OCI-M2 (cell line): ENCODE measurements around the gene ARHGEF6.
A peak's percentile ranks its signal among the peaks of the same experiment; 100 is the strongest.
"Not testable (repeated sequence)": the region's sequence is repeated elsewhere in the genome, so short reads cannot be mapped to it uniquely, and the experiment has no call there.

Source experiments
- DNase-seq: peaks from one replicate; lab custom pipeline; 2025; ENCODE audit not compliant: unreplicated experiment; lab: John Stamatoyannopoulos, UW

ARHGEF6 gene

GRCh38 chrX:136783159-136783558, 2.4 kb upstream of the ARHGEF6 start:
- DNase-seq: no peak

DNA sequence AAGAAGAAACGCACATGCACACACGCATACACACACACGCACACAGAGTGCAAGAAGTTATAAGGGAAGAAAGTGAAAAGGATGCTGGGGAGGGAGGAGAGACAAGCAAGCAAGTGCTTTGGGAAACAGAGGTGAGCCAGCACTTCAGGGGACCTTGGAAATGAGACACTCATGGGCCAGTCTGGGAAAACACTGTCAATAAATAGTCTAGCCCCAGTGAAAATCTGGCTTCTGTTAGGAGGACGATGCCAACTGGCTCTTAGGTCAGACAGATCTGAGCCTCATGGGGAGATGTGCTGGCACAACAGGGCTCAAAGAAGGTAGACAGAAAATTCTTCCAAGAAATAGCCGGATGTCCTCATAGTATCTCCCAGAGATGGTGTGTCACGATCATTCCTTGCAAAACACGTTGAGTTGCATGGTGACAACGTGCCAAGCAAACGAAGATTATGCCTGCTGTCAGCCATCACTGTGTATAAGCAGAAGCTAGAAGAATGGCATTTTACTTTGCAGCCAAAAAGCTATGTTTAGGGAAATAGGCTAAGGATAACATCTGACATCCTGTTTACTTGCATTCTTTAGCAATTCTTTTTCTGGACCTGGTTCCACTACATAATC, 557 bp upstream of the ARHGEF6 start:
- no peak for DNase-seq

DNA sequence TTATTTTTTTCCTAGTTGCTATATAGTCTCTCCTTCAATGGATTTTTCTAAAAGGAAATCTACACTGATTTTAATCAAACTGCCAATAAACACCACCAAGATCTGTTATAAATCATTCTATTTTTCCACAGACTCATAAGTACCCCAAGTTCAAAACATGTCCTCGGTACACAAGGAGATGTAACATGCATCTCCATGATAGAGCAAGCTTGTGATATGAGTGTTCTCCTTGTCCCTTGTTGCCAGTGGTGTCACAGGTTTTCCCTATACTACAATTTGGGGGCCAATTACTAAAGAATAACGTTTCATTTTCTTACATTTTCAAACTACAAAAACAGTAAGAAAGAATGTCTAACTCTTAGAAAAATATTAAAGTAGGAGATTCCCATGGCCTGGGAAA, 491 bp downstream of the ARHGEF6 start:
- DNase-seq: no peak

DNA sequence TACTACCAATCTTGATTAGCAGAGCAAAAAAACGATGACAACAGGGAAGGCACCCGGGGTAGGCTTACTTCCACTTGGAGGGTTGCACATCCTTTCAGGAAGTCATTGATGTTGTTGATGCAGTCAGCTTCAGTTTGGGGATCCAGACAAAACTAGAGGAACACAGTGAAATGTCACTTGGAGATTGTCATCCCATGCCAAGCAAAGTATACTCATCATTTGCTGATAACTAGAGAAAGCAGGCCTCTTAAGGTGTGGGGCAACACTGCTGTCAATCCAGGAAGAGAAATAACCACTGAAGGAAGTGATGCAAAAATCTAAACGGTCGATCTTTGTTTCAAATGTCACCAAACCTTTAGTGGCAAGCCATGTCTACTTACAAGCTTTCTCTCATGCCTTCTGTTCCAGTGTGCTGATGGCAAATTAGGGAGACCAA, 1.4 kb downstream of the ARHGEF6 start:
- DNase-seq: no peak

GRCh38 chrX:136778916-136779315, 1.8 kb downstream of the ARHGEF6 start:
- no peak for DNase-seq

DNA sequence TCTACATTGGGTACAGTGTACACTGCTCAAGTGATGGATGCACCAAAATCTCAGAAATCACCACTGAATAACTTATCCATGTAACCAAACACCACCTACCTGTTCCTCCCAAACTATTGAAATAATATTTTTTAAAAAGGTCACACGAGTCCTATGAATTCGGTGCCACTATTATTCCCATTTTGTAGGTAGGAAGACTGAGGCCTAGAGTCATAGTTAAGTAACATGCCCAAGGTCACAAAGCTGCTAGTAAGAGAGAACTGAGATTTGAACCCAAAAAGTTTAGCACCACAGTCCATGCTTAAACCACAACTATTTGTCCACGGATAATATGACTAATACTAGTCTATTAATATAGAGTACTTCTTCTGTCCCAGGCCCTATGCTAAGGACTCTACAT, 2.7 kb downstream of the ARHGEF6 start:
- no peak for DNase-seq

- DNase-seq: no peak
Measured at GRCh38 chrX:136773648-136774047, 7.1 kb downstream of the ARHGEF6 start.

DNA sequence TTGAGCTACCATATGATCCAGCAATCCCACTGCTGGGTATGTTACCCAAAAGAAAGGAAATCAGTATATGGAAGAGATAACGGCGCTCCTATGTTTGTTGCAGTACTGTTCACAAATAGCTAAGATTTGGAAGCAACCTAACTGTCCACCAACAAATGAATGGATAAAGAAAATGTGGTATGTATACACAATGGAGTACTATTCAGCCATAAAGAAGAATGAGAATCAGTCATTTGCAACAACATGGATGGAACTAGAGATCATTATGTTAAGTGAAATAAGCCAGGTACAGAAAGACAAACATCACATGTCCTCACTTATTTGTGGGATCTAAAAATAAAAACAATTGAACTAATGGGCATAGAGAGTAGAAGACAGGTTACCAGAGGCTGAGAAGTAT, 8.9 kb downstream of the ARHGEF6 start:
- DNase-seq: not testable (repeated sequence)

GRCh38 chrX:136768469-136769084, 12.2 kb downstream of the ARHGEF6 start:
- DNase-seq: peak; percentile 20

DNA sequence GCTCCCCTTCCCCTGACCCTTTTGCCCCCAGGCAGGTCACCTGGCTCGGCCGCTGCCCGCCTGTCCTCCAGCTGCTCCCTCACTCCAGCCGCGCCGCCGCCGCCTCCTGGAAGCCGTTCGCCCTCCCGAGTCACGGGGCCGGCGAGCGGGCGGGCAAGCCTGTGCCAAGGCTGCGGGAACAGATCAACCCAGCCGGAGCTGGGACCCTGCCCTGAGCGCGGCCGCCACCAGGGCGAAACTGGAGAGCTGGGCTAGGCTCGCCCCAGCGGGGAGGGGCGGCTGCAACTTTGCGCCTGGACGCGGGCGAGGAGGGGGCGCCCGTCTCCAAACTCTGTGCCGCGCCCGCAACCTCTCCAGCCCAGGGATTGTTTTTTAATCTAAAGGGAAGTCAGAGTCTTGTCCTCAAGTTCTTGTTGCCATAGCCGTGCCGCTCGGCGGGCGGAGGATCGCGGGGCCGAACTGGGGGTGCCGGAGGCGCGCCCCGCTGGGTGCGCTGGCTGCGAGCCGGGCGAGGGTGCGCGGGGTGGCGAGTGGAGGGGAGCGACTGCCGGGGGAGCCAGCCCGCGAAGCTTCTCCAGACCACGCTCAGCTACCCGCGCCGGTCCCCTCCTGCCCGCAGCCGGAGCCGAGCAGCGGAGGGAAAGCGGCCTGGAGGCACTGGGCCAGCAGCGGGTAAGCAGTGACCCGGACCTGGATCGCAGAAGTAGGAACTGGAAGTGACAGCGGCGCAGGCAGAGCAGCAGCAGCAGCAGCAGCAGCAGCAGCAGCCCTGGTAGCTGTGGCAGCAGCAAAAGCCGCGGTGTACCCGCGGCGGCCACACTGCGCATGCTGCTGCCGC, 13.4 kb downstream of the ARHGEF6 start:
- no peak for DNase-seq

DNA sequence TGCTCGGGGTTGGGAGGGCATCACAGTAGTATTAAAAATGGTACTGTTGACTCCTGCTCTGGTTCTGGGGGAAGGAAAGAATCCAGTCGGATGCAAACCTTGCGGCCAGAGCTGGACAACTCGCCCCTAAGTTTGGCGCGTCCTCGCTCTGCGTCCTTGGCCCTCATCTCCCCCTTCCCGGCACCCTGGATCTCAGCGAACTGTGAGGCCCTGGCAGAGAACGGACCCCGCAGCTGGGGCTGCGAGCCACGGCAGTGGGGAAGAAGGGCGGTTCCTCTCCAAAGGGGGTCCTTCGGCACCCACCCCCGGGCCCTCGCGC, 14.0 kb downstream of the ARHGEF6 start:
- no peak for DNase-seq

GRCh38 chrX:136765821-136766356, 14.8 kb downstream of the ARHGEF6 start:
- no peak for DNase-seq

GRCh38 chrX:136764206-136764605, 16.5 kb downstream of the ARHGEF6 start:
- DNase-seq: no peak

DNA sequence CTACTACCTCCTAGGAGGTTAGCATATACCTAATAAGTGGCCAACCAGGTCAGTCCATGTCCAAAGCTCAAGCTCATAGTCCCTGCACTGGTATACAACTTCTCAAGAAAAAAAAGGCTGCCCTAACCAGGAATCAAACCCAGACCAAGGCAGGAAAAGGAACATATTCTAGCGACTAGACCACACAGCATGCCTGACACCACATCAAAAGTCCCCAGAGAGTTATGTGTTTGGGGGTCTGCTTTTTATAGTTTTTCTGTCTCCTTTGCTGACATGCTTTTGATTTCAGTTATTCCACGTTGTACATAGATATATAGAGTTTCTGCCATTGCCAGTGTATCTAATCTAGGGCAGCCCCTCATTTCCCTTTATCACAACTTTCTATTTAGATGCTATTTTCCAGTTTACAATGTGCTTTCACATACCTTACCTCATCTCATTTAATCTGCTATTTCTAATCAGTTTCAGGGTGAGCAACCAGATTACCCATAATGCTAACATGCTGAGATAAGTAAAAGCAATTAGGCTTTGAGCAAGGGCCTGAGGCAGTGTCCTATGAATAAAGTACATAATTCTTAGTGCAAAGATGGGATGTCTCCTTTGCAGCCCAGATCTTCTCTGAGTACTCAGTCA, 17.8 kb downstream of the ARHGEF6 start:
- no peak for DNase-seq

- no peak for DNase-seq
Measured at GRCh38 chrX:136761421-136761820, 19.3 kb downstream of the ARHGEF6 start.

GRCh38 chrX:136759968-136760367, 20.8 kb downstream of the ARHGEF6 start:
- no peak for DNase-seq

GRCh38 chrX:136755411-136755810, 25.3 kb downstream of the ARHGEF6 start:
- no peak for DNase-seq

DNA sequence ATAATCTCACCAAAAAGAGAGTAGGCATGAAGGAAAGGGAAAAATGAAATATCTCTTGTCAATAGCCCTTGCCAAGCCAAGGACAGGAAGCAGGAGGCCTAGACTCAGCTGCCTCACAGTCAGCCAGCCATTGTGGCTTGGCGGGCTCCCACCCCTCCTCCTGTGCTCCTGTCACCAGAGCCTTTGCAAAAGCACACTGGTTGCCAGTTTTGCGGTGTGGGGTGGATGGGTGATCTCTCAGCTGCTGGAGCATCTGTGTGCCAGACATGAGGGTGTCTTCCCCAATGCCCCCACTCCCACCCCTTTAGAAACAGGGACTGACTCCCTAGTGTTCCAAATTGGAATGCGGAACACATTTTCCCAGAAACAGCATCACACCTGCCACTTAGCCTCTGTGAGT, 26.1 kb downstream of the ARHGEF6 start:
- no peak for DNase-seq

GRCh38 chrX:136752796-136753195, 27.9 kb downstream of the ARHGEF6 start:
- no peak for DNase-seq

DNA sequence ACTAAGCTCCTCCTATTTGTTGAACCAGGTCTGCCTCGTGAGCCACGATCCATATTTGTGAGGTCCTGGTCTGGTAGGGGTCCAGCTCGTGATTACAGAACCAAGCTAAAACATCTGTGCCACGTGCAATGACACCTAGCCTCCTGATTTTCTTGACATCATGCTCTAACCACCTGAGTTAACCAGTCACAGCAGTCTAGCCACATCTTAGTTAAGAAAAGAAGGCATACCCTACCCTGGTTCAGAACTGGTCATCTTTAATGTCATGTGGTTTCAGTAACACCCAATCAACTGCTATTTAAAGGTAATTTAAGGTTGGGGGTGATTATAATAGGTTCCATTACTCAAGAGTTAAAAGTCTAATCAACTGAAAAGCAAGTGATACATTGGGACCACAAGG, 28.4 kb downstream of the ARHGEF6 start:
- no peak for DNase-seq

DNA sequence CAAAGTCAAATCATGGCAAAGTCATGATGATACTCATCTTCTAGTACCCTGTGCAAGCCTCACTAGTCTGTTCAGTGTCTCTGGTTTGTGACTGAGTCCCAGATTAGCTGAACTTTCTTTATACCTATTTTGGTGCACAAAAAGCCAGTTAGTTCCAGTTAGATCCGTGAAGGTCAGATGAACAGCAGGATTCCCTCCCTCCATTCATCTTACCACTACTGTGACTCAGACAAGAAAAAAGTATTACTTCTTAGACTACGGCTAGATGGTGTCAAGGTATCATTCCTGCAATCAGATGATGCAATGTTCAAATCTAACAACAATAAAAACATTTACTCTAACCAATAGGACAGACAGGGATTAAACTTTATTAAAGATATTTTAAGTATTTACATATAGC, 30.4 kb downstream of the ARHGEF6 start:
- no peak for DNase-seq
